Measurements from ENCODE around the gene PPP1R3D.
"Not testable (repeated sequence)": the region's sequence is repeated elsewhere in the genome, so short reads cannot be mapped to it uniquely, and the experiment has no call there.

Gene PPP1R3D

GRCh38 chr20:59912609-59913008 is 27.5 kb downstream of the PPP1R3D start:
- no peak for DNase-seq

GRCh38 chr20:59911041-59911440 is 29.1 kb downstream of the PPP1R3D start:
- no peak for DNase-seq

GRCh38 chr20:59908855-59909254 is 31.2 kb downstream of the PPP1R3D start:
- no peak for DNase-seq

GRCh38 chr20:59903621-59904020 is 36.5 kb downstream of the PPP1R3D start:
- DNase-seq = no peak

GRCh38 chr20:59902470-59902869 is 37.6 kb downstream of the PPP1R3D start:
- DNase-seq = no peak

- DNase-seq = no peak
Measured at GRCh38 chr20:59895908-59896307, 44.2 kb downstream of the PPP1R3D start.

- no peak for DNase-seq
Measured at GRCh38 chr20:59891581-59891980, 48.5 kb downstream of the PPP1R3D start.

- DNase-seq = not testable (repeated sequence)
Measured at GRCh38 chr20:59890035-59890434, 50.1 kb downstream of the PPP1R3D start.

GRCh38 chr20:59888050-59888449 is 52.1 kb downstream of the PPP1R3D start:
- no peak for DNase-seq

Data from NCI-H524 (cell line).